ENCODE data around the gene FRMD5.

FRMD5 gene

DNA sequence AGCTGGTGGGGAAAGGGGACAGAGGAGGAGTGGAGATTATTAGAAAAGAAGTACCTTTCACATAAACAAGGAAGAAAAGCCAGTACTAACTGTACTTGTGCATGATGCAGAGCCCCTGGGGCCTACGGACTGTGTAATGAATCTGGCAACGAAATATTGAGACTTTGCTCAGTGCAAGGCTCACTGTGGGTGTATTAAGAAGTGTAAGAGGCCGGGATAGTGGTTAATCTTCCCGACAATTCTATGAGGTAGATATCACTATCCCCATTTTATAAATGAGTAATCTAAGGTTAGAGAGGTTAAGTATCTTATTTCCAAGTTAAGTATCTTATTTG lies 278.8 kb downstream of the FRMD5 start:
- WGBS: 91% methylated on average over 2 of the region's 4 CpGs
- Histone ChIP-seq H3K23ac (ENCODE audit: low read length in 2 of 2) (no peak overlapping the region), H3K14ac (ENCODE audit: low read length in 2 of 2) (no peak overlapping the region), H2BK12ac (ENCODE audit: low read length in 2 of 2) (no peak overlapping the region), H3K4ac (ENCODE audit: low read depth in 1 of 2, low read length in 2 of 2) (no peak overlapping the region), H2BK5ac (ENCODE audit: low read depth, low read length, poor library complexity, severe bottlenecking) (no peak overlapping the region), H3K36me3 (ENCODE audit: control insufficient read depth in 1 of 2, insufficient read depth in 2 of 2, low read depth in 1 of 2, low read length in 2 of 2) (peaks cover 0 to 8% of the 10 kb centered on the region in 2 experiments), H3K79me1 (replicated peaks; ENCODE audit: low read length, poor library complexity, severe bottlenecking) (no peaks in the 10 kb centered on the region), H3K27me3 (ENCODE audit: control insufficient read depth in 1 of 2, insufficient read depth in 1 of 2, low read length in 2 of 2) (no peaks in the 10 kb centered on the region), H4K91ac (ENCODE audit: low read length) (no peak overlapping the region), H2AFZ (ENCODE audit: low read depth, low read length) (no peak overlapping the region), H3K27ac (ENCODE audit: low read length, poor library complexity, severe bottlenecking) (no peak overlapping the region), H2BK15ac (ENCODE audit: low read depth, poor library complexity, severe bottlenecking) (no peak overlapping the region), H3K4me2 (ENCODE audit: low read length, poor library complexity, severe bottlenecking) (no peak overlapping the region), H2AK5ac (ENCODE audit: low read length, severe bottlenecking) (no peak overlapping the region), H4K8ac (ENCODE audit: low read length) (no peak overlapping the region), H3K4me3 (ENCODE audit: insufficient read depth in 1 of 2, low read depth in 1 of 2, low read length in 2 of 2) (peak overlapping the region in 1 of 2 experiments; percentile 3), H3K9ac (ENCODE audit: low read length) (peak overlapping the region; percentile 50), H3K9me3 (ENCODE audit: control insufficient read depth, low read length) (no peaks in the 10 kb centered on the region), H2BK120ac (ENCODE audit: low read depth, low read length) (no peak overlapping the region), H3K4me1 (ENCODE audit: control insufficient read depth, insufficient read depth, low read depth, low read length) (peaks cover 18% of the 10 kb centered on the region), H3K18ac (ENCODE audit: low read depth in 1 of 2, low read length in 2 of 2) (no peak overlapping the region)
- DNase-seq: no peak

- no peak overlapping the region for H3K23ac ChIP-seq (ENCODE audit: low read length in 2 of 2)
- H3K79me1 ChIP-seq (replicated peaks; ENCODE audit: low read length, poor library complexity, severe bottlenecking): no peaks in the 10 kb centered on the region
- no peak overlapping the region for H2AK5ac ChIP-seq (ENCODE audit: low read length, severe bottlenecking)
- DNase-seq: no peak
- H2BK12ac ChIP-seq (ENCODE audit: low read length in 2 of 2): peak overlapping the region; percentile 42 to 54
- H3K9ac ChIP-seq (ENCODE audit: low read length): peak overlapping the region; percentile 50
- H3K27me3 ChIP-seq (ENCODE audit: control insufficient read depth in 1 of 2, insufficient read depth in 1 of 2, low read length in 2 of 2): no peaks in the 10 kb centered on the region
- H2BK120ac ChIP-seq (ENCODE audit: low read depth, low read length): no peak overlapping the region
- no peak overlapping the region for H4K8ac ChIP-seq (ENCODE audit: low read length)
- H3K4me1 ChIP-seq (ENCODE audit: control insufficient read depth, insufficient read depth, low read depth, low read length): peaks cover 18% of the 10 kb centered on the region
- 67% methylated on average over 5 of the region's 5 CpGs for WGBS
- H3K4ac ChIP-seq (ENCODE audit: low read depth in 1 of 2, low read length in 2 of 2): peak overlapping the region in 1 of 2 experiments; percentile 46
- H2BK15ac ChIP-seq (ENCODE audit: low read depth, poor library complexity, severe bottlenecking): peak overlapping the region; percentile 15
- no peak overlapping the region for H2AFZ ChIP-seq (ENCODE audit: low read depth, low read length)
- peaks cover 0 to 8% of the 10 kb centered on the region in 2 experiments for H3K36me3 ChIP-seq (ENCODE audit: control insufficient read depth in 1 of 2, insufficient read depth in 2 of 2, low read depth in 1 of 2, low read length in 2 of 2)
- H4K91ac ChIP-seq (ENCODE audit: low read length): no peak overlapping the region
- no peaks in the 10 kb centered on the region for H3K9me3 ChIP-seq (ENCODE audit: control insufficient read depth, low read length)
- no peak overlapping the region for H3K14ac ChIP-seq (ENCODE audit: low read length in 2 of 2)
- no peak overlapping the region for H3K4me2 ChIP-seq (ENCODE audit: low read length, poor library complexity, severe bottlenecking)
- H3K27ac ChIP-seq (ENCODE audit: low read length, poor library complexity, severe bottlenecking): no peak overlapping the region
- no peak overlapping the region for H3K18ac ChIP-seq (ENCODE audit: low read depth in 1 of 2, low read length in 2 of 2)
- no peak overlapping the region for H2BK5ac ChIP-seq (ENCODE audit: low read depth, low read length, poor library complexity, severe bottlenecking)
- peak overlapping the region in 1 of 2 experiments; percentile 3 for H3K4me3 ChIP-seq (ENCODE audit: insufficient read depth in 1 of 2, low read depth in 1 of 2, low read length in 2 of 2)
These were observed 279.3 kb downstream of the FRMD5 start for GRCh38 chr15:43915631-43916325.

DNA sequence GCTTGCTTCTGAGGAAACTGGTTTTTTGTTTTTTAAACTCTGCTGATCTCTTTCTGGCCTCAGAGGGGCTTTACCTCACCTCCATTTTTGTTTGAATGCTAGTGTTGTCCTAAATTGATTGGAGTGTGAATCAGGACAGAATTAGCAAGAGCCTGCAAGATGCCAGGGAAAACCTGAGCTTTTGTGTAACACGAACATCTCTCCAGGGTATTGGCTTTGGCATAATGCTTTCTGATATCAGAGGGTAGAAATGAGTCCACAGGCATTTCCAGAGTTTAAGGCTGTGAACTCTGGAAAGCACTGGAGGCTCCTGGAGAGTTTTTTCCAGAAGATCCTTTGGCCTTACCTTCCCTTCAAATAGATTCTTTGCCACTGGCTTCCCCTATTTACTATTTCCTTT lies 281.1 kb downstream of the FRMD5 start:
- H3K4me1 ChIP-seq (ENCODE audit: control insufficient read depth, insufficient read depth, low read depth, low read length): peaks cover 15% of the 10 kb centered on the region
- H3K23ac ChIP-seq (ENCODE audit: low read length in 2 of 2): no peak overlapping the region
- no peaks in the 10 kb centered on the region for H3K27me3 ChIP-seq (ENCODE audit: control insufficient read depth in 1 of 2, insufficient read depth in 1 of 2, low read length in 2 of 2)
- H3K27ac ChIP-seq (ENCODE audit: low read length, poor library complexity, severe bottlenecking): peak overlapping the region; percentile 75
- H2AFZ ChIP-seq (ENCODE audit: low read depth, low read length): no peak overlapping the region
- no peak overlapping the region for H2BK120ac ChIP-seq (ENCODE audit: low read depth, low read length)
- H4K91ac ChIP-seq (ENCODE audit: low read length): no peak overlapping the region
- H3K18ac ChIP-seq (ENCODE audit: low read depth in 1 of 2, low read length in 2 of 2): no peak overlapping the region
- no peak overlapping the region for H2BK15ac ChIP-seq (ENCODE audit: low read depth, poor library complexity, severe bottlenecking)
- peak overlapping the region in 1 of 2 experiments; percentile 22 for H3K4me3 ChIP-seq (ENCODE audit: insufficient read depth in 1 of 2, low read depth in 1 of 2, low read length in 2 of 2)
- H3K9me3 ChIP-seq (ENCODE audit: control insufficient read depth, low read length): no peaks in the 10 kb centered on the region
- no peak for DNase-seq
- H2AK5ac ChIP-seq (ENCODE audit: low read length, severe bottlenecking): peak overlapping the region; percentile 20
- no peak overlapping the region for H3K4ac ChIP-seq (ENCODE audit: low read depth in 1 of 2, low read length in 2 of 2)
- peak overlapping the region; percentile 64 for H3K9ac ChIP-seq (ENCODE audit: low read length)
- no peak overlapping the region for H3K14ac ChIP-seq (ENCODE audit: low read length in 2 of 2)
- no peak overlapping the region for H2BK12ac ChIP-seq (ENCODE audit: low read length in 2 of 2)
- peaks cover 0 to 8% of the 10 kb centered on the region in 2 experiments for H3K36me3 ChIP-seq (ENCODE audit: control insufficient read depth in 1 of 2, insufficient read depth in 2 of 2, low read depth in 1 of 2, low read length in 2 of 2)
- 69% methylated on average over 1 of the region's 1 CpG for WGBS
- no peak overlapping the region for H2BK5ac ChIP-seq (ENCODE audit: low read depth, low read length, poor library complexity, severe bottlenecking)
- H3K79me1 ChIP-seq (replicated peaks; ENCODE audit: low read length, poor library complexity, severe bottlenecking): no peaks in the 10 kb centered on the region
- H4K8ac ChIP-seq (ENCODE audit: low read length): no peak overlapping the region
- no peak overlapping the region for H3K4me2 ChIP-seq (ENCODE audit: low read length, poor library complexity, severe bottlenecking)

- no peak overlapping the region for H2BK5ac ChIP-seq (ENCODE audit: low read depth, low read length, poor library complexity, severe bottlenecking)
- H3K4me2 ChIP-seq (ENCODE audit: low read length, poor library complexity, severe bottlenecking): no peak overlapping the region
- no peak overlapping the region for H2BK15ac ChIP-seq (ENCODE audit: low read depth, poor library complexity, severe bottlenecking)
- H4K8ac ChIP-seq (ENCODE audit: low read length): no peak overlapping the region
- H2AK5ac ChIP-seq (ENCODE audit: low read length, severe bottlenecking): peak overlapping the region; percentile 63
- peak overlapping the region; percentile 9 to 11 for H3K18ac ChIP-seq (ENCODE audit: low read depth in 1 of 2, low read length in 2 of 2)
- no peak overlapping the region for H3K14ac ChIP-seq (ENCODE audit: low read length in 2 of 2)
- H3K27me3 ChIP-seq (ENCODE audit: control insufficient read depth in 1 of 2, insufficient read depth in 1 of 2, low read length in 2 of 2): no peaks in the 10 kb centered on the region
- no peaks in the 10 kb centered on the region for H3K79me1 ChIP-seq (replicated peaks; ENCODE audit: low read length, poor library complexity, severe bottlenecking)
- H3K4me1 ChIP-seq (ENCODE audit: control insufficient read depth, insufficient read depth, low read depth, low read length): peaks cover 15% of the 10 kb centered on the region
- H3K23ac ChIP-seq (ENCODE audit: low read length in 2 of 2): no peak overlapping the region
- no CpG with 5 or more reads among the region's 1 CpG for WGBS
- H3K36me3 ChIP-seq (ENCODE audit: control insufficient read depth in 1 of 2, insufficient read depth in 2 of 2, low read depth in 1 of 2, low read length in 2 of 2): peaks cover 0 to 6% of the 10 kb centered on the region in 2 experiments
- peak overlapping the region in 1 of 2 experiments; percentile 47 for H3K4me3 ChIP-seq (ENCODE audit: insufficient read depth in 1 of 2, low read depth in 1 of 2, low read length in 2 of 2)
- peak overlapping the region in 1 of 2 experiments; percentile 22 for H3K4ac ChIP-seq (ENCODE audit: low read depth in 1 of 2, low read length in 2 of 2)
- H3K9me3 ChIP-seq (ENCODE audit: control insufficient read depth, low read length): no peaks in the 10 kb centered on the region
- H4K91ac ChIP-seq (ENCODE audit: low read length): no peak overlapping the region
- no peak overlapping the region for H2BK120ac ChIP-seq (ENCODE audit: low read depth, low read length)
- peak overlapping the region in 1 of 2 experiments; percentile 40 for H2BK12ac ChIP-seq (ENCODE audit: low read length in 2 of 2)
- H2AFZ ChIP-seq (ENCODE audit: low read depth, low read length): no peak overlapping the region
- DNase-seq: peak; percentile 97
- H3K9ac ChIP-seq (ENCODE audit: low read length): peak overlapping the region; percentile 82
- H3K27ac ChIP-seq (ENCODE audit: low read length, poor library complexity, severe bottlenecking): peak overlapping the region; percentile 75
These were observed 281.9 kb downstream of the FRMD5 start for GRCh38 chr15:43913026-43913780.

All from mesenchymal stem cell (in vitro differentiated cells and primary cell).